Thyroid gland (tissue), 4 donors: ENCODE results near the gene LRBA.

ENCODE experiments used
- POLR2A ChIP-seq, 2 donors: fragments of 450-650 bp; IDR thresholded peaks; one replicate each; pipeline ENCODE4 v1.6.1; 2017; ENCODE audit warnings: antibody characterized with exemption in 2 of 2, mild to moderate bottlenecking in 2 of 2, moderate library complexity in 1 of 2
- TF ChIP-seq, protein P1 (sequence below), 6 experiments: fragments of 200-600 bp in 3 of 6; fragments of 450-650 bp in 3 of 6; sonication (generic) in 3 of 6; IDR thresholded peaks; one replicate each; pipeline ENCODE4 v1.5.1; 2016 to 2019; ENCODE audit warnings: antibody characterized with exemption in 6 of 6, mild to moderate bottlenecking in 2 of 6, inconsistent platforms in 1 of 6, moderate library complexity in 1 of 6

DNA sequence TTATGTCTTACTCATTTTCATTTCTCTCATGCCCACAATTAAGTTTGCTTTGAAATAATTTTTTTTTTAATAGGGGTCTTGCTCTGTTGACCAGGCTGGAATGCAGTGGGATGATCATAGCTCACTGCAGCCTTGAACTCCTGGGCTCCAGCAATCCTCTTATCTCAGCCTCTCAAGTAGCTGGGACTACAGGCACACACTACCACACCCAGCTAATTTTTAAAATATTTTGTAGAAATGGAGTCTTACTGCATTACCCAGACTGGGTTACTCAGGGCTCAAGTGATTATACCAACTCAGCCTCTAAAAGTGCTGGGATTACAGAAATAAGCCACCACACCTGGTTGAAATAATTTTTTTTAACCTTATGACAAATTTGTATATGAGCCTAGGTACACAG lies 452.3 kb downstream of the LRBA start:
- TF ChIP-seq, protein P1, sequence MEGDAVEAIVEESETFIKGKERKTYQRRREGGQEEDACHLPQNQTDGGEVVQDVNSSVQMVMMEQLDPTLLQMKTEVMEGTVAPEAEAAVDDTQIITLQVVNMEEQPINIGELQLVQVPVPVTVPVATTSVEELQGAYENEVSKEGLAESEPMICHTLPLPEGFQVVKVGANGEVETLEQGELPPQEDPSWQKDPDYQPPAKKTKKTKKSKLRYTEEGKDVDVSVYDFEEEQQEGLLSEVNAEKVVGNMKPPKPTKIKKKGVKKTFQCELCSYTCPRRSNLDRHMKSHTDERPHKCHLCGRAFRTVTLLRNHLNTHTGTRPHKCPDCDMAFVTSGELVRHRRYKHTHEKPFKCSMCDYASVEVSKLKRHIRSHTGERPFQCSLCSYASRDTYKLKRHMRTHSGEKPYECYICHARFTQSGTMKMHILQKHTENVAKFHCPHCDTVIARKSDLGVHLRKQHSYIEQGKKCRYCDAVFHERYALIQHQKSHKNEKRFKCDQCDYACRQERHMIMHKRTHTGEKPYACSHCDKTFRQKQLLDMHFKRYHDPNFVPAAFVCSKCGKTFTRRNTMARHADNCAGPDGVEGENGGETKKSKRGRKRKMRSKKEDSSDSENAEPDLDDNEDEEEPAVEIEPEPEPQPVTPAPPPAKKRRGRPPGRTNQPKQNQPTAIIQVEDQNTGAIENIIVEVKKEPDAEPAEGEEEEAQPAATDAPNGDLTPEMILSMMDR (IDR thresholded peaks at IDR 0.05): no peak
- TF ChIP-seq POLR2A (IDR thresholded peaks at IDR 0.05): no peak
